GM18511 (cell line): ENCODE data around the gene SDCCAG8.

Source experiments
- ATAC-seq: cut with Tn5 transposase; IDR thresholded peaks from one replicate; pipeline ENCODE4 v1.9.1; 2021; ENCODE audit warnings: mild to moderate bottlenecking, moderate library complexity; ENCODE audit not compliant: unreplicated experiment

The SDCCAG8 gene

GRCh38 chr1:243497939-243498681 lies 242.3 kb downstream of the SDCCAG8 start:
- no peak for ATAC-seq

DNA sequence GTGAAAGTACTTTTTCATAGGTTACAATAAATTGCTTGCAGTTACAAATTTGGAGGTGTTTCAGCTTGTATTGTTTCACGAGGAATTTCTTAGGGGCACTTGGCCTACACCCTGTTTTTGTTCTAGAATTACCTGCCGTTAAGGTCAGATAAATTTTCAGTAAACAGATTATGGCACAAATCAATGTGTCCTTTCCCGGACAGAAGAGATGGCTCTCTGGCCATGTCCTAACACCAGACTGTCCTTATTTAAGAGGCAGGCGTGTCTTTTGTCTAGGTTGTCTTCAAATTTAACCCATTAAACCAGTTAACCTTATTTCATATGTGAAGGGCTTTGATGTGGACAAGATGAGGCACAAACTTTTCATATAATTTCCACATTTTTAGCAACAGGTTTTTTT lies 243.4 kb downstream of the SDCCAG8 start:
- ATAC-seq = no peak

GRCh38 chr1:243499711-243500110 lies 243.9 kb downstream of the SDCCAG8 start:
- ATAC-seq = no peak

- no peak for ATAC-seq
Observed at GRCh38 chr1:243500512-243500911, 244.7 kb downstream of the SDCCAG8 start.

- ATAC-seq = no peak
Observed at GRCh38 chr1:243501002-243501401, 245.2 kb downstream of the SDCCAG8 start.

GRCh38 chr1:243503155-243503554 lies 247.3 kb downstream of the SDCCAG8 start:
- no peak for ATAC-seq

GRCh38 chr1:243505986-243506689 lies 250.3 kb downstream of the SDCCAG8 start:
- peak; percentile 58 for ATAC-seq

- peak; percentile 50 for ATAC-seq
Observed at GRCh38 chr1:243507001-243507671, 251.3 kb downstream of the SDCCAG8 start.

- ATAC-seq = peak; percentile 14
Observed at GRCh38 chr1:243507672-243508302, 251.9 kb downstream of the SDCCAG8 start.

DNA sequence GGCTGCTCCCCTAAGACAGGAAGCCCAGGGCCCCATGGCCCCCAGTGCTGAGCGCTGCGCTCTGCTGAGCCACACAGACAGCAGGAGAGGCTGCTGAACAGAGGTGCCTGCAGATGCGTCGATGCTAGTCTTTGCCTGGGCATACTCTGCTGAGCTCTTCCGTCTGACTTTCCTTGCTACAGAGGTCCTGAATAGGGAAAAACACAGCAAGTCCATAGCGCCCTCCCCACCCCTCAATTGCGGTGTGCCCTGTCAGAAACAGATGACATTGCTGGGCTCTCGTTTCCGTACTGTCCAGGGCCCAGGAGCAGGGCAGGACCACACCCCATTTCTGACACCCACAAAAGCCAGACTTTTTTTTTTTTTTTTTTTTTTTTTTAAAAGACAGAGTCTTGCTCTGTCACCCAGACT lies 252.5 kb downstream of the SDCCAG8 start:
- peak; percentile 85 for ATAC-seq

GRCh38 chr1:243508943-243509342 lies 253.1 kb downstream of the SDCCAG8 start:
- ATAC-seq = no peak

- no peak for ATAC-seq
Observed at GRCh38 chr1:243510928-243511327, 255.1 kb downstream of the SDCCAG8 start.

- peak; percentile 76 for ATAC-seq
Observed at GRCh38 chr1:243513726-243514491, 258.1 kb downstream of the SDCCAG8 start.

DNA sequence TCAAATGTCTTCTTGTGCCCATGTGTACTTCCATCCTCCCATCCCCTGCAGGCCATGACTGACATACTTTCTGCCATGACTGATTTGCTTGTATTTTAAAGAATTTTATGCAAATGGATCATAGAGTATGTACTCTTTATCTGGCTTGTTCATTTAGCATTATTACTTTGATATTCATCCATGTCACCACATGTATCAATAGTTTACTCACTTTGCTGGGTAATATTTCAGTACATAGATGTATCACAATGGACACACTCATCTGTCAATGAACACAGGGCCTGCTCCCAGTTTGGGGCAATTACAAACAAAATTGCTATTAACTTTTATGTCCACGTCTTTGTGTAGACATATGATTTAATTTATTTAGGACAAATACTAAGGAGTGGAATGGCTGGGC lies 259.1 kb downstream of the SDCCAG8 start:
- no peak for ATAC-seq

DNA sequence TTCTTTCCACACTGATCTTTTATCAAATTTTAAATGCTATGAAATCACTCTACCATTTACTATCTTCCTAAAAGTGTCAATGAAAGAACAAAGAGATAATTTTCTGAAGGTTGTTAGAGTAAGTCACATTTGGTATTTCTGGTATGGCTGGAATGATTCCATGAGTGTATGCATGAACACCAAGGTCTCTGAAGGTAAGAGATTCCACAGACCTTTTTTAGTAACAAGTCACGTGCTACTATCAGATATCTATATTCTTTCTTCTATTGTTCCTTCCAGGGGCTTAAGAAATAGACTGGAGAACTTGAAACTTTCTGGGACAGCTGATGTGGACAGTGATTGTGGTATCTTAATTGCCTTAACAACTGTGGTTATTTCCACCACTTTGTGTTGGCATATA lies 265.0 kb downstream of the SDCCAG8 start:
- no peak for ATAC-seq

GRCh38 chr1:243523766-243524165 lies 267.9 kb downstream of the SDCCAG8 start:
- no peak for ATAC-seq

- no peak for ATAC-seq
Observed at GRCh38 chr1:243525085-243525487, 269.2 kb downstream of the SDCCAG8 start.

GRCh38 chr1:243526180-243526579 lies 270.3 kb downstream of the SDCCAG8 start:
- ATAC-seq = no peak

DNA sequence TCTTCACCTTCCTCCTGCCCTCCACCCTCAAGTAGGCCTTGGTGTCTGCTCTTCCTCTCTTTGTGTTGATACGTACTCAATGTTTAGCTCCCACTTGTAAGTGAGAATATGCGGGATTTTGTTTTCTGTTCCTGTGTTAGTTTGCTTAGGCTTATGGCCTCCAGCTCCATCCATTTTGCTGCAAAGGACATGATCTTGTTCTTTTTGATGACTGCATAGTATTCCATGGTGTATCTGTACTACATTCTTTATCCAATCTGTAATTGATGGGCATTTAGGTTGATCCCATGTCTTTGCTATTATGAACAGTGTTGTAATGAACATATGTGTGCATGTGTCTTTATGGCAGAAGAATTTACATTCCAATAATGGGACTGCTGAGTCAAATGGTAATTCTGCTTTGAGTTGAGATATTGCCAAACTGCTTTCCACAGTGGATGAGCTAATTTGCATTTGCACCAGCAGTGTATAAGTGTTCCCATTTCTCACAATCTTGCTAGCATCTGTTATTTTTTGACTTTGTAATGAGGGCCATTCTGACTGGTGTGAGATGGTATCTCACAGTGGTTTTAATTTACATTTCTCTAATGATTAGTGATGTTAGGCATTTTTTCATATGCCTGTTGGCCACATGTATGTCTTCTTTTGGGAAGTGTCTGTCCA lies 272.7 kb downstream of the SDCCAG8 start:
- ATAC-seq = no peak

DNA sequence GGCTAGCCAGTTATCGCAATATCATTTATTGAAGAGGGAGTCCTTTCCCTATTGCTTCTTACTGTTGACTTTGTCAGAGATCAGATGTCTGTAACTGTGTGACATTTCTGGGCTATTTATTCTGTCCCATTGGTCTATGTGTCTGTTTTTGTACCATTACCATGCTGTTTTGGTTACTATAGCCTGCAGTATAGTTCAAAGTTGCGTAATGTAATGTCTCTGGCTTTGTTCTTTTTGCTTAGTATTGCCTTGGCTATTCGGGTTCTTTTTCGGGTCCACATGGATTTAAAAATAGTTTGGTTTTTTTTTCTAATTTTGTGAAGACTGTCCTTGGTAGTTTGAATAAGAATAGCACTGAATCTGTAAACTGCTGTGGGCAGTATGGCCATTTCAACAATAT lies 273.7 kb downstream of the SDCCAG8 start:
- no peak for ATAC-seq
